Measurements from ENCODE around the gene A2M.

DNA sequence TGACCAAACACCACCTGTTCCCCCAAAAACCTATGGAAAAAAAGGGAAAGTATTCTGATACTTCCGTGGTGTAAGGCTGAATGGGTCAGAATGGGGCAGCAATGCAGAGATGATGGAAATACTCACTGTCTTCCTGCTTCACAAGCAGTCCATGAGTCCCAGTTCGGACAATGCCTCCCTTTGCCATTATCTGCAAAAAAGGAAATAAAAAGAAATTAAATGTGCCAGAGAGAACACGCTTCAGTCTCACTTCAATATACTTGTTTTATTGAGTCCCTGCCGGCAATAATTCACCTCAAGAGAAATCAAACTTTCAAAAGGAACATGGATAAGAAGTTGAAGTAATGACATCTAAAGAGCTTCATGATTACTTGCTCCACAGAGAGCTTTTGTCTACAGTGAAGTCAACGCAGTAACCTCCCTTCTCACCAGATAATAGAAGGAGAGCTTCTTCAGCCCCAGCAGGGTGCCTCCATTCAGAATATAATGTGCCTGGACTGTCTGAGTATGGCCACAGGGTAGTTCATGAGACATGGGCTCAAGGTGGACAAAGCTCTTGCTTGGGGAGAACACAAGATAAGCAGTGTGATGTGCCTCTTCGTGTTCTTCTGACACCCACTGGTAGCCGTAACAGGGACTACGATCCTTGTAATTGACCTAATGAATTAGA is 14.6 kb downstream of the A2M start:
- TF ChIP-seq, protein P1, sequence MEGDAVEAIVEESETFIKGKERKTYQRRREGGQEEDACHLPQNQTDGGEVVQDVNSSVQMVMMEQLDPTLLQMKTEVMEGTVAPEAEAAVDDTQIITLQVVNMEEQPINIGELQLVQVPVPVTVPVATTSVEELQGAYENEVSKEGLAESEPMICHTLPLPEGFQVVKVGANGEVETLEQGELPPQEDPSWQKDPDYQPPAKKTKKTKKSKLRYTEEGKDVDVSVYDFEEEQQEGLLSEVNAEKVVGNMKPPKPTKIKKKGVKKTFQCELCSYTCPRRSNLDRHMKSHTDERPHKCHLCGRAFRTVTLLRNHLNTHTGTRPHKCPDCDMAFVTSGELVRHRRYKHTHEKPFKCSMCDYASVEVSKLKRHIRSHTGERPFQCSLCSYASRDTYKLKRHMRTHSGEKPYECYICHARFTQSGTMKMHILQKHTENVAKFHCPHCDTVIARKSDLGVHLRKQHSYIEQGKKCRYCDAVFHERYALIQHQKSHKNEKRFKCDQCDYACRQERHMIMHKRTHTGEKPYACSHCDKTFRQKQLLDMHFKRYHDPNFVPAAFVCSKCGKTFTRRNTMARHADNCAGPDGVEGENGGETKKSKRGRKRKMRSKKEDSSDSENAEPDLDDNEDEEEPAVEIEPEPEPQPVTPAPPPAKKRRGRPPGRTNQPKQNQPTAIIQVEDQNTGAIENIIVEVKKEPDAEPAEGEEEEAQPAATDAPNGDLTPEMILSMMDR (IDR thresholded peaks at IDR 0.05; ENCODE audit: control extremely low read depth in 1 of 3, insufficient read depth in 1 of 3, low read depth in 1 of 3, low read length in 3 of 3): no peak
- TF ChIP-seq RBBP5 (IDR thresholded peaks at IDR 0.05; ENCODE audit: borderline replicate concordance, low read depth, low read length) (no peak), POLR2AphosphoS5 (IDR thresholded peaks at IDR 0.05; ENCODE audit: low read depth, low read length) (no peak), POLR2A (IDR thresholded peaks at IDR 0.05; ENCODE audit: control extremely low read depth in 1 of 2, low read depth in 2 of 2, low read length in 2 of 2) (no peak), ZNF274 (IDR thresholded peaks at IDR 0.05; ENCODE audit: borderline replicate concordance, extremely low read depth, low read length) (no peak), EZH2 (IDR thresholded peaks at IDR 0.05; ENCODE audit: low read depth, low read length, severe bottlenecking) (no peak), E2F6 (IDR thresholded peaks at IDR 0.05) (no peak), NRF1 (IDR thresholded peaks at IDR 0.05; ENCODE audit: low read depth, low read length) (no peak), RFX5 (IDR thresholded peaks at IDR 0.05; ENCODE audit: borderline replicate concordance, low read depth, low read length) (no peak), TAF1 (IDR thresholded peaks at IDR 0.05; ENCODE audit: low read depth, low read length) (no peak), SRF (IDR thresholded peaks at IDR 0.05; ENCODE audit: low read depth, low read length) (no peak), SP1 (IDR thresholded peaks at IDR 0.05; ENCODE audit: low read depth, low read length) (no peak), TCF12 (IDR thresholded peaks at IDR 0.05; ENCODE audit: low read depth, low read length) (no peak)
- TF ChIP-seq, protein P2, sequence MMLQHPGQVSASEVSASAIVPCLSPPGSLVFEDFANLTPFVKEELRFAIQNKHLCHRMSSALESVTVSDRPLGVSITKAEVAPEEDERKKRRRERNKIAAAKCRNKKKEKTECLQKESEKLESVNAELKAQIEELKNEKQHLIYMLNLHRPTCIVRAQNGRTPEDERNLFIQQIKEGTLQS (IDR thresholded peaks at IDR 0.05; ENCODE audit: insufficient read depth, low read depth, low read length): no peak

Measured in H1 (cell line).